Left ventricle myocardium inferior (tissue), 1 donor: Measurements from ENCODE around the gene EIF4E2. TPM values are rescaled to one million over a fixed set of nuclear protein-coding genes. Genes with fewer than 3 reads are reported as not detected.
"Not testable (repeated sequence)": the region's sequence is repeated elsewhere in the genome, so short reads cannot be mapped to it uniquely, and the experiment has no call there.

Source experiments
- DNase-seq: peaks from one replicate; pipeline ENCODE4 v3.0.0-alpha.2; 2020
- H3K27ac ChIP-seq: fragments of 200-600 bp; replicated peaks from 2 replicates; pipeline ENCODE4 v1.8.0; 2021
- H3K27me3 ChIP-seq: fragments of 200-600 bp; 2 replicates; pipeline ENCODE4 v1.8.0; 2021; ENCODE audit warnings: low read depth
- H3K36me3 ChIP-seq: fragments of 200-600 bp; 2 replicates; pipeline ENCODE4 v1.8.0; 2021
- H3K4me1 ChIP-seq: fragments of 200-600 bp; 2 replicates; pipeline ENCODE4 v1.8.0; 2021
- H3K4me3 ChIP-seq: fragments of 200-600 bp; 2 replicates; pipeline ENCODE4 v1.8.0; 2021; ENCODE audit warnings: mild to moderate bottlenecking, moderate library complexity
- H3K9me3 ChIP-seq: fragments of 200-600 bp; replicated peaks from 2 replicates; pipeline ENCODE4 v1.8.0; 2021
- intact Hi-C: fragments of 100-400 bp; cut with micrococcal nuclease; formaldehyde crosslinking; loops from one replicate; pipeline ENCODE4 v1.11.0; 2022
- total RNA-seq: library from RNA; stranded (reverse); fragmentation: NEBNext Ultra II Directional; extraction: Animal tissue kit (Norgen Biotek cat#: 25700); gene quantifications from one replicate; pipeline ENCODE4 v1.2.1, GENCODE V29; 2021
- TF ChIP-seq, protein P1 (sequence below): fragments of 200-600 bp; IDR thresholded peaks from 2 replicates; pipeline ENCODE4 v1.8.0; 2021; ENCODE audit warnings: antibody characterized with exemption, mild to moderate bottlenecking, borderline replicate concordance
- donor health status: DM: no; HTN: yes; CAD: no; lungs with severe emphysema.

EIF4E2 gene
- total RNA-seq, 1 donor from 2014 or later = 44.2 TPM

DNA sequence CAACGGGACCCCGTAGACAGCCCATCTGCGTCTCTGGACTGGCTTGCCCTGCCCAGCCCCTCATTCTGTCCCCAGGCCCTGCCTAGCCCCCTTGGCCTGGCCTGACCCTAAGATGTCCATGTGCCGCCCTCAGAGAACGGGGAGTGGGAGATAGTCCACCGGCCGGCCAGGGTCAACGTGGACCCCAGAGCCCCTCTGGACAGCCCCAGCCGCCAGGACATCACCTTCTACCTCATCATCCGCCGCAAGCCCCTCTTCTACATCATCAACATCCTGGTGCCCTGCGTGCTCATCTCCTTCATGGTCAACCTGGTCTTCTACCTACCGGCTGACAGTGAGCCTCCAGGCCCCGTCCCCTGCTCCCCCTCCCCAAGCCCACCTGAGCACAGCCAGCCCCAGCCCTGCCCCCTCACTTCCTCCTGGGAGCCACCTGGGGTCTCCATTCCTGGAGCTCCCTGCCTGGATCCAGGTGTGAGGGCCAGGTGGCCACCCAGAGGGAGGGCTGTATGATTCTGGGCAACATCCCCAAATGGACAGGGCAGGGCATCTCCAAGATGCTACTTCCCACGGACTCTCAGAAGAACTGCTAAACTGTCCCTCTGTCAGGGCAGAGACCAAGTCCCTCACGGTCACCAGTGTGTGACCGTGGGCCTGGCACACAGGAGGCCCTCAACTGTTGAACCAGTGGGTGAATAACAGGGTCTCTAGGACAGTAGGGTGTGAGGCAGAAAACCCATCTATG, 20.5 kb upstream of the EIF4E2 start:
- H3K4me1 ChIP-seq = peaks cover 16% of the 10 kb centered on the region
- H3K4me3 ChIP-seq = no peak overlapping the region
- peak; percentile 9 for DNase-seq
- peaks cover 29% of the 10 kb centered on the region for H3K27me3 ChIP-seq
- no peaks in the 10 kb centered on the region for H3K9me3 ChIP-seq
- H3K36me3 ChIP-seq = no peaks in the 10 kb centered on the region
- TF ChIP-seq, protein P1, sequence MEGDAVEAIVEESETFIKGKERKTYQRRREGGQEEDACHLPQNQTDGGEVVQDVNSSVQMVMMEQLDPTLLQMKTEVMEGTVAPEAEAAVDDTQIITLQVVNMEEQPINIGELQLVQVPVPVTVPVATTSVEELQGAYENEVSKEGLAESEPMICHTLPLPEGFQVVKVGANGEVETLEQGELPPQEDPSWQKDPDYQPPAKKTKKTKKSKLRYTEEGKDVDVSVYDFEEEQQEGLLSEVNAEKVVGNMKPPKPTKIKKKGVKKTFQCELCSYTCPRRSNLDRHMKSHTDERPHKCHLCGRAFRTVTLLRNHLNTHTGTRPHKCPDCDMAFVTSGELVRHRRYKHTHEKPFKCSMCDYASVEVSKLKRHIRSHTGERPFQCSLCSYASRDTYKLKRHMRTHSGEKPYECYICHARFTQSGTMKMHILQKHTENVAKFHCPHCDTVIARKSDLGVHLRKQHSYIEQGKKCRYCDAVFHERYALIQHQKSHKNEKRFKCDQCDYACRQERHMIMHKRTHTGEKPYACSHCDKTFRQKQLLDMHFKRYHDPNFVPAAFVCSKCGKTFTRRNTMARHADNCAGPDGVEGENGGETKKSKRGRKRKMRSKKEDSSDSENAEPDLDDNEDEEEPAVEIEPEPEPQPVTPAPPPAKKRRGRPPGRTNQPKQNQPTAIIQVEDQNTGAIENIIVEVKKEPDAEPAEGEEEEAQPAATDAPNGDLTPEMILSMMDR = no peak
- no peak overlapping the region for H3K27ac ChIP-seq
- intact Hi-C loops = no loop called here

DNA sequence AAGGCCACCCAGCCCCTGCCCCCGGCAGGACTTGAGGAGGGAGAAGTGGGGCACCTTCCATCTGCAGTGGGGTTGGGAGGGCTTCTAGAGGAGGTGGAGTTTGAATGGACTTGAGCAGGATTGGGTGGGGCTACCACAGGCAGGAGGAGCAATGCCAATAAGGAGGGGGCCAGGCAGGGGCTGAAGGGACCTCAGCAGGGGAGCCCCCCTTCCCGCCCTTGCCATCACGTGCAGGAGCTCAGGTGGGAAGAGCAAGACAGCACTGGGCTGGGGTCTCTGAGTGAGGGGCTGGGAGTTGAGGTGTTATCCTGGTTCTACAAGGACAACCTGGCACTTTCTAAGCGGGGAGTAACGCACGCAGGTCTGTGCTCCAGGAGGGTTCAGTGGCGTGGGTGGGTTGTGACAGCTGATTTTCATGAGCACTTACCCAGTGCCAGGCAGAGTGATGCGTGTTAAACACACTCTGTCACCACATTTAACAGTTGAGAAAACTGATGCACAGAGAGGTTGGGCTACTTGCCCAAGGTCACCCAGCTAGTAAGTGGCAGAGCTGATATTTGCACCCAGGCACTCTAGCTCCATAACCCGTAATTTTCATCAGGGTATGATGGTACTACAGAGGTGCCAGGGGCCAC, 19.7 kb upstream of the EIF4E2 start:
- DNase-seq = peak; percentile 5
- Histone ChIP-seq H3K4me1 (peaks cover 8% of the 10 kb centered on the region), H3K27me3 (peaks cover 23% of the 10 kb centered on the region), H3K9me3 (peaks cover 2% of the 10 kb centered on the region), H3K36me3 (no peaks in the 10 kb centered on the region), H3K27ac (no peak overlapping the region), H3K4me3 (no peak overlapping the region)
- TF ChIP-seq, protein P1 = no peak
- intact Hi-C loops = no loop called here

DNA sequence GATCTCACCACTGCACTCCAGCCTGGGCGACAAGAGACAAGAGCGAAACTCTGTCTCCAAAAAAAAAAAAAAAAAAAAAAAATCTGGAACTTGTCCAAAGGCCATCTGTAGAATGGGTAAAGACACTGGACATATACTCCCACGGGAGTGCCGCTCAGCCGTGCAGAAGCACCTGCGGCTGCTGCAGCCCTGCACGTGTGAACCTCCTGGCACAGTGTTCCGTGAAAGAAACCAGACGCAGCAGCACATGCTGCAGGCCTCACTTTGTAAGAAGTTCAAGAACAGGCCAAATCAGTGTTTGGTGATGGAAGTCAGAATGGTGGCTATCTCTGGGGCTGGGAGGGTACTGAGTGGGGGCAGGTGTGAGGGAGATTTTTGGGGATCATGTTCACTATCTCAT, 18.1 kb upstream of the EIF4E2 start:
- TF ChIP-seq, protein P1 = no peak
- no peak overlapping the region for H3K4me3 ChIP-seq
- peak; percentile 26 for DNase-seq
- H3K27me3 ChIP-seq = peaks cover 24% of the 10 kb centered on the region
- peaks cover 9% of the 10 kb centered on the region for H3K4me1 ChIP-seq
- intact Hi-C loops = no loop called here
- H3K36me3 ChIP-seq = no peaks in the 10 kb centered on the region
- H3K27ac ChIP-seq = no peak overlapping the region
- peaks cover 10% of the 10 kb centered on the region for H3K9me3 ChIP-seq

DNA sequence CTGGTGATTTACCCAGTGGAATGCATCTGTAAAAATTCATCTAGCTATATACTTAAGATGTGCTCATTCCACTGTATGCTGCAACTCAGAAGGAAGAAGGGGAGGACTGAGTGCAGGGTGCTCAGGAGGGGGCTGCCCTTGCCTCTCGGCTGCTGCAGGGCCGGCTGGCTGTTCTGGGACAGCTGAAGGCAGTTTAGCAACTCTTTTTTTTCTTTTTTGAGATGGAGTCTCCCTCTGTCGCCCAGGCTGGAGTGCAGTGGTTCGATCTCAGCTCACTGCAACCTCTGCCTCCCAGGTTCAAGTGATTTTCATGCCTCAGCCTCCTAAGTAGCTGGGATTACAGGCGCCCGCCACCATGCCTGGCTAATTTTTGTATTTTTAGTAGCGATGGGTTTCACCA, 17.7 kb upstream of the EIF4E2 start:
- H3K9me3 ChIP-seq, H3K27ac ChIP-seq, intact Hi-C loops, H3K36me3 ChIP-seq, DNase-seq, H3K4me3 ChIP-seq, H3K4me1 ChIP-seq: not testable (repeated sequence)
- H3K27me3 ChIP-seq = peaks cover 24% of the 10 kb centered on the region

DNA sequence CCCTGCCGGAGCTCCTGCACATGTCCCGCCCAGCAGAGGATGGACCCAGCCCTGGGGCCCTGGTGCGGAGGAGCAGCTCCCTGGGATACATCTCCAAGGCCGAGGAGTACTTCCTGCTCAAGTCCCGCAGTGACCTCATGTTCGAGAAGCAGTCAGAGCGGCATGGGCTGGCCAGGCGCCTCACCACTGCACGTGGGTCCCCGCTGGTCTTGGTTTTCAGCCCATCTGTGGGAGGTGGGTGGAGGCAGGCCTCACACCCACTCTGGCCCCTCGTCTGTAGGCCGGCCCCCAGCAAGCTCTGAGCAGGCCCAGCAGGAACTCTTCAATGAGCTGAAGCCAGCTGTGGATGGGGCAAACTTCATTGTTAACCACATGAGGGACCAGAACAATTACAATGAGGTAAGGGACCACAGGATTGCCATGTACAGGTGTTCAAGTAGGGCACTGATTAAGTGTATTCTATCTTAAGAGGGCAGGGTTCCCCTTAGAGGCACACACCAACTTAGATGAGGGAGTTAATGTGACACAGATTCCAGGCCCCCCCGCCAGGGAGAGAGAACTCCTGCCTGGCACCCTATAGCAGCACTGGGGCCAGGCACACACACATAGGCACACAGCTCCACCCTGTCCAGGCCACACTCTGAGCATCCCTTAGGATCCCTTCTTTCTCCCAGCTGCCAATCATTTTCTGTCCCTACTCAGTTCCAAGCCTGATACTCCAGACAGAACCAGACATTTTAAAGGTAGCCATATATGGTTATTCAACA, 16.4 kb upstream of the EIF4E2 start:
- Histone ChIP-seq H3K27me3 (peaks cover 28% of the 10 kb centered on the region), H3K4me1 (peaks cover 9% of the 10 kb centered on the region), H3K9me3 (peaks cover 10% of the 10 kb centered on the region), H3K4me3 (no peak overlapping the region), H3K27ac (no peak overlapping the region), H3K36me3 (no peaks in the 10 kb centered on the region)
- intact Hi-C loops = no loop called here
- DNase-seq = peak; percentile 12
- TF ChIP-seq, protein P1 = no peak
